H1 (cell line): Measurements from ENCODE around the gene DUSP1.

Experiments used
- CBX8 ChIP-seq: fragments of 300-800, 300-1000 bp; sonication (generic); IDR thresholded peaks from 2 replicates; pipeline ENCODE4 v1.7.1; 2016; ENCODE audit warnings: low read depth, low read length, borderline replicate concordance
- CHD1 ChIP-seq: IDR thresholded peaks from 2 replicates; pipeline ENCODE4 v1.6.1; 2012; ENCODE audit warnings: low read depth, low read length, improper control_type of control experiment
- GABPA ChIP-seq: IDR thresholded peaks from 2 replicates; pipeline ENCODE4 v1.6.1; 2011; ENCODE audit warnings: mild to moderate bottlenecking, low read length, moderate library complexity, borderline replicate concordance; ENCODE audit not compliant: insufficient read depth
- GTF2F1 ChIP-seq: IDR thresholded peaks from 2 replicates; pipeline ENCODE4 v1.6.1; 2012; ENCODE audit warnings: low read depth, low read length, improper control_type of control experiment, borderline replicate concordance
- MAFK ChIP-seq: IDR thresholded peaks from 2 replicates; pipeline ENCODE4 v1.6.1; 2012; ENCODE audit warnings: low read depth, mild to moderate bottlenecking, improper control_type of control experiment, low read length
- POLR2A ChIP-seq, 2 experiments: IDR thresholded peaks; 1 replicate in 1 of 2; 2 replicates in 1 of 2; pipeline ENCODE4 v1.6.1; 2011; ENCODE audit warnings: low read depth in 2 of 2, low read length in 2 of 2, mild to moderate bottlenecking in 2 of 2; ENCODE audit errors: control extremely low read depth in 1 of 2
- POLR2AphosphoS5 ChIP-seq: IDR thresholded peaks from 2 replicates; pipeline ENCODE4 v1.6.1; 2011; ENCODE audit warnings: low read depth, low read length
- SAP30 ChIP-seq: fragments of 300-600 bp; sonication (generic); IDR thresholded peaks from 2 replicates; pipeline ENCODE4 v1.7.1; 2012; ENCODE audit warnings: low read length, moderate library complexity, mild to moderate bottlenecking, inconsistent platforms; ENCODE audit not compliant: insufficient read depth, insufficient replicate concordance
- TAF1 ChIP-seq: IDR thresholded peaks from 2 replicates; pipeline ENCODE4 v1.6.1; 2011; ENCODE audit warnings: mild to moderate bottlenecking, low read depth, low read length
- TF ChIP-seq, protein P1 (sequence below), 3 experiments: IDR thresholded peaks; 1 replicate in 2 of 3; 2 replicates in 1 of 3; pipeline versions ENCODE4 v1.5.1 to v1.6.1; 2011; ENCODE audit warnings: low read length in 3 of 3, mild to moderate bottlenecking in 3 of 3, inconsistent platforms in 2 of 3, low read depth in 1 of 3, moderate library complexity in 1 of 3; ENCODE audit not compliant: insufficient read depth in 1 of 3; ENCODE audit errors: control extremely low read depth in 1 of 3

DNA sequence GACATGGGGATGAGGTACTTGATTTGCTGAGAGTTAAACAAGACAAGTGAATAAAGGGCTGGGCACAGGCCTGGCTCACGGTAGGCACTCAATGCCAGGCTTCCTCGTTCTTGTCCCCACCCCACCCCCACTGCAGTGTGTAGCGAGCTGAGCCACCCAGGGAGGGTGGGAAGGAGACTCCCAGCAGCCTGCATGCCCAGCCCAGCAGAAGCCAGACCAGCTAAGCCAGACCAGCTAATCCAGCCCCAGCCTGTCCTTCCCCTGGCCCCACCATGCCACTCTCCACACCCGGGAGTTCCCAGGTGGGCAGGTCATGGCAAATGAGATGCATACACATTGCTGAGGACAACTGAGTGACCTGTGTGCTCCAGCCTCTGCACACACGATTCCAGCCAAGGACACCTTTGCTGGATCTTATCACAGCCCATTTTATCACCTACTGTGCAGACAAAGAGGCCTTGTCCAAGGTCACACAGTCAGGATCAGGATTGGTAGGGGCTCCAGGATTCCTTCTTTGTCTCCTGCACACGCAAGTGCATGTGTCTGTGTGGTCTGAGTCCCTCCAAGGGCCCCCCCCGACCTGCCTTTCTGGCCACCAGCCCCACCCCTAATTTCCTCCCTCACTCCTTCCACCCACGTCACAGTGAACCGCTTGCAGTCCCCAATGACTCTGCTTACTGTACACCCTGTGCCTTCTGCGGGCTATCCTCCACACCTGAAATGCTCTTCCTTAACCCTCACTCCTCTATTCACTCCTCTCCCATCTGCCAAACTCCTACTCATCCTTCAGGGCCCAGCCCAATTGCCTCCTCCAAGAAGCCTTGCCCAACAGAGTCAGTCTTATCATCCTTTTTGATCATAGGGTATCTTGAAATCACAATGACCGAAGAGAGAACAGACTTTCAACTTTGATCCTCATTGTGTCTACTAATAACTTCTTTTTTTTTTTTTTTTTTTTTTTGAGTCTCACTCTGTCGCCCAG is 26.6 kb downstream of the DUSP1 start:
- TF ChIP-seq, protein P1, sequence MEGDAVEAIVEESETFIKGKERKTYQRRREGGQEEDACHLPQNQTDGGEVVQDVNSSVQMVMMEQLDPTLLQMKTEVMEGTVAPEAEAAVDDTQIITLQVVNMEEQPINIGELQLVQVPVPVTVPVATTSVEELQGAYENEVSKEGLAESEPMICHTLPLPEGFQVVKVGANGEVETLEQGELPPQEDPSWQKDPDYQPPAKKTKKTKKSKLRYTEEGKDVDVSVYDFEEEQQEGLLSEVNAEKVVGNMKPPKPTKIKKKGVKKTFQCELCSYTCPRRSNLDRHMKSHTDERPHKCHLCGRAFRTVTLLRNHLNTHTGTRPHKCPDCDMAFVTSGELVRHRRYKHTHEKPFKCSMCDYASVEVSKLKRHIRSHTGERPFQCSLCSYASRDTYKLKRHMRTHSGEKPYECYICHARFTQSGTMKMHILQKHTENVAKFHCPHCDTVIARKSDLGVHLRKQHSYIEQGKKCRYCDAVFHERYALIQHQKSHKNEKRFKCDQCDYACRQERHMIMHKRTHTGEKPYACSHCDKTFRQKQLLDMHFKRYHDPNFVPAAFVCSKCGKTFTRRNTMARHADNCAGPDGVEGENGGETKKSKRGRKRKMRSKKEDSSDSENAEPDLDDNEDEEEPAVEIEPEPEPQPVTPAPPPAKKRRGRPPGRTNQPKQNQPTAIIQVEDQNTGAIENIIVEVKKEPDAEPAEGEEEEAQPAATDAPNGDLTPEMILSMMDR (IDR thresholded peaks at IDR 0.05; ENCODE audit: control extremely low read depth in 1 of 3, insufficient read depth in 1 of 3, low read depth in 1 of 3, low read length in 3 of 3), result no peak
- TF ChIP-seq TAF1 (no peak), CBX8 (no peak), SAP30 (no peak), POLR2A (IDR thresholded peaks at IDR 0.05; ENCODE audit: control extremely low read depth in 1 of 2, low read depth in 2 of 2, low read length in 2 of 2) (no peak), MAFK (no peak), POLR2AphosphoS5 (no peak), GABPA (no peak), GTF2F1 (no peak), CHD1 (no peak)
